GM19351 (cell line): ENCODE data around the gene KCNJ4.

Source experiments
- ATAC-seq: cut with Tn5 transposase; IDR thresholded peaks from one replicate; pipeline ENCODE4 v1.9.1; 2021; ENCODE audit warnings: mild to moderate bottlenecking, moderate library complexity; ENCODE audit not compliant: unreplicated experiment

The KCNJ4 gene

GRCh38 chr22:38454353-38455075, 485 bp downstream of the KCNJ4 start:
- ATAC-seq, result no peak

- ATAC-seq, result no peak
Measured at GRCh38 chr22:38453996-38454352, 1.0 kb downstream of the KCNJ4 start.

- no peak for ATAC-seq
Measured at GRCh38 chr22:38453066-38453672, 1.8 kb downstream of the KCNJ4 start.

- no peak for ATAC-seq
Measured at GRCh38 chr22:38452373-38453065, 2.5 kb downstream of the KCNJ4 start.

GRCh38 chr22:38451864-38452263, 3.1 kb downstream of the KCNJ4 start:
- ATAC-seq, result no peak

GRCh38 chr22:38451404-38451803, 3.6 kb downstream of the KCNJ4 start:
- no peak for ATAC-seq

- no peak for ATAC-seq
Measured at GRCh38 chr22:38450234-38450797, 4.7 kb downstream of the KCNJ4 start.

- ATAC-seq, result no peak
Measured at GRCh38 chr22:38449776-38450175, 5.2 kb downstream of the KCNJ4 start.

- no peak for ATAC-seq
Measured at GRCh38 chr22:38448945-38449745, 5.9 kb downstream of the KCNJ4 start.

GRCh38 chr22:38446018-38446601, 8.9 kb downstream of the KCNJ4 start:
- no peak for ATAC-seq

GRCh38 chr22:38444783-38445182, 10.2 kb downstream of the KCNJ4 start:
- ATAC-seq, result no peak

- no peak for ATAC-seq
Measured at GRCh38 chr22:38443628-38444521, 11.1 kb downstream of the KCNJ4 start.

- no peak for ATAC-seq
Measured at GRCh38 chr22:38442967-38443627, 11.9 kb downstream of the KCNJ4 start.

GRCh38 chr22:38441620-38442287, 13.2 kb downstream of the KCNJ4 start:
- no peak for ATAC-seq

- no peak for ATAC-seq
Measured at GRCh38 chr22:38440747-38441350, 14.2 kb downstream of the KCNJ4 start.

GRCh38 chr22:38437416-38437815, 17.6 kb downstream of the KCNJ4 start:
- no peak for ATAC-seq

GRCh38 chr22:38436629-38437395, 18.2 kb downstream of the KCNJ4 start:
- no peak for ATAC-seq
